NCI-H128 (cell line): ENCODE data around the gene ZNF66.
A peak's percentile ranks its signal among the peaks of the same experiment; 100 is the strongest.
"Not testable (repeated sequence)": the region's sequence is repeated elsewhere in the genome, so short reads cannot be mapped to it uniquely, and the experiment has no call there.

Source experiments
- DNase-seq: peaks from one replicate; lab custom pipeline; 2025; ENCODE audit not compliant: unreplicated experiment; lab: John Stamatoyannopoulos, UW

Gene ZNF66

GRCh38 chr19:20776083-20777076, at the start of gene ZNF66:
Gene ZNF66, plus strand, starts transcription at chr19:20776304. Its CDS starts 144 bp downstream, at chr19:20776448.
- peak; percentile 95 for DNase-seq

GRCh38 chr19:20750169-20750568, 25.9 kb upstream of the ZNF66 start:
- not testable (repeated sequence) for DNase-seq

- DNase-seq: not testable (repeated sequence)
Measured at GRCh38 chr19:20752291-20752690, 23.8 kb upstream of the ZNF66 start.

- not testable (repeated sequence) for DNase-seq
Measured at GRCh38 chr19:20769225-20769736, 6.8 kb upstream of the ZNF66 start.

- DNase-seq: no peak
Measured at GRCh38 chr19:20787786-20788185, 11.7 kb downstream of the ZNF66 start.

GRCh38 chr19:20791806-20792205, 15.7 kb downstream of the ZNF66 start:
- DNase-seq: no peak

GRCh38 chr19:20806311-20807262, 30.5 kb downstream of the ZNF66 start:
- DNase-seq: not testable (repeated sequence)

- no peak for DNase-seq
Measured at GRCh38 chr19:20840371-20840770, 64.3 kb downstream of the ZNF66 start.
